GM18508 (cell line): Measurements from ENCODE around the gene ZBTB46.
"Not testable (repeated sequence)": the region's sequence is repeated elsewhere in the genome, so short reads cannot be mapped to it uniquely, and the experiment has no call there.

Source experiments
- ATAC-seq: cut with Tn5 transposase; IDR thresholded peaks from one replicate; pipeline ENCODE4 v1.9.1; 2021; ENCODE audit warnings: moderate number of reproducible peaks; ENCODE audit not compliant: insufficient read depth, unreplicated experiment

The ZBTB46 gene

GRCh38 chr20:63739130-63740069 lies 91.7 kb downstream of the ZBTB46 start, which contains the start of gene SLC2A4RG:
TSS of gene SLC2A4RG (plus strand) at chr20:63739776. CDS start at chr20:63739913, 137 bp downstream.
- ATAC-seq: no peak

GRCh38 chr20:63738687-63739129 lies 92.4 kb downstream of the ZBTB46 start:
- no peak for ATAC-seq

- no peak for ATAC-seq
Observed at GRCh38 chr20:63737945-63738686, 92.9 kb downstream of the ZBTB46 start.

GRCh38 chr20:63737695-63737944 lies 93.4 kb downstream of the ZBTB46 start:
- no peak for ATAC-seq

GRCh38 chr20:63736893-63737694 lies 94.0 kb downstream of the ZBTB46 start:
- no peak for ATAC-seq

- no peak for ATAC-seq
Observed at GRCh38 chr20:63735859-63736718, 95.0 kb downstream of the ZBTB46 start, which contains the start of gene LIME1. TSS of gene LIME1 (plus strand) at chr20:63736664. CDS start at chr20:63737550, 886 bp downstream.

GRCh38 chr20:63734946-63735858 lies 95.9 kb downstream of the ZBTB46 start:
- no peak for ATAC-seq

- ATAC-seq: no peak
Observed at GRCh38 chr20:63734111-63734945, 96.7 kb downstream of the ZBTB46 start.

- no peak for ATAC-seq
Observed at GRCh38 chr20:63733579-63734081, 97.4 kb downstream of the ZBTB46 start.

GRCh38 chr20:63733117-63733516 lies 97.9 kb downstream of the ZBTB46 start:
- ATAC-seq: no peak

GRCh38 chr20:63732118-63733095 lies 98.7 kb downstream of the ZBTB46 start:
- no peak for ATAC-seq

- ATAC-seq: no peak
Observed at GRCh38 chr20:63731410-63731809, 99.7 kb downstream of the ZBTB46 start.

GRCh38 chr20:63730189-63730733 lies 100.8 kb downstream of the ZBTB46 start:
- ATAC-seq: not testable (repeated sequence)

- ATAC-seq: not testable (repeated sequence)
Observed at GRCh38 chr20:63722967-63723622, 108.0 kb downstream of the ZBTB46 start.

GRCh38 chr20:63718996-63719395 lies 112.1 kb downstream of the ZBTB46 start:
- ATAC-seq: no peak

- ATAC-seq: no peak
Observed at GRCh38 chr20:63714858-63715257, 116.2 kb downstream of the ZBTB46 start.
